Measurements from ENCODE around the gene SUV39H2. TPM values are rescaled to one million over a fixed set of nuclear protein-coding genes. Genes with fewer than 3 reads are reported as not detected.

Gene SUV39H2
- total RNA-seq, 1 experiment from 2014 or later: 21.9 TPM

GRCh38 chr10:14889318-14889717, 10.7 kb downstream of the SUV39H2 start:
- ChIA-PET POLR2A (no interaction called here), CTCF (no interaction called here)
- TF ChIP-seq POLR2AphosphoS5 (IDR thresholded peaks at IDR 0.05; ENCODE audit: low read depth, low read length): no peak
- peak; percentile 31; the same call in 1 of the 2 replicates for TF ChIP-seq CTCF (IDR thresholded peaks at IDR 0.05)
- no peak for TF ChIP-seq REST (IDR thresholded peaks at IDR 0.05; ENCODE audit: insufficient read depth in 1 of 2, low read depth in 2 of 2, low read length in 1 of 2)
- TF ChIP-seq SIN3A (IDR thresholded peaks at IDR 0.05; ENCODE audit: borderline replicate concordance, insufficient read depth, low read depth, low read length): no peak
- H3K27me3 ChIP-seq (ENCODE audit: control insufficient read depth, insufficient read depth, low read length): no peaks in the 10 kb centered on the region
- no peaks in the 10 kb centered on the region for H3K4me1 ChIP-seq (ENCODE audit: control insufficient read depth, insufficient read depth, low read length)
- no peak overlapping the region for H3K4me3 ChIP-seq (ENCODE audit: low read depth in 2 of 2, low read length in 2 of 2)
- H3K36me3 ChIP-seq (ENCODE audit: control insufficient read depth, insufficient read depth, low read length): no peaks in the 10 kb centered on the region
- no TSS peak for BruUV-seq (replicated peaks)
- intact Hi-C loops (cut with micrococcal nuclease; ENCODE audit: unreplicated experiment): no loop called here
- no peak overlapping the region for H3K27ac ChIP-seq (ENCODE audit: low read length)
- ATAC-seq (no peak), DNase-seq (ENCODE audit: low read depth, low spot score) (no peak)
- in situ Hi-C loops (cut with HindIII; ENCODE audit: low pct_unique_long_range_greater_than_20kb, low sequenced_read_pairs): no loop called here
- no peaks in the 10 kb centered on the region for H3K9me3 ChIP-seq (ENCODE audit: control insufficient read depth, insufficient read depth, low read depth, low read length)

GRCh38 chr10:14891151-14891550, 12.5 kb downstream of the SUV39H2 start:
- H3K4me3 ChIP-seq (ENCODE audit: low read depth in 2 of 2, low read length in 2 of 2): no peak overlapping the region
- H3K36me3 ChIP-seq (ENCODE audit: control insufficient read depth, insufficient read depth, low read length): no peaks in the 10 kb centered on the region
- ChIA-PET CTCF (no interaction called here), POLR2A (no interaction called here)
- H3K27ac ChIP-seq (ENCODE audit: low read length): no peak overlapping the region
- H3K9me3 ChIP-seq (ENCODE audit: control insufficient read depth, insufficient read depth, low read depth, low read length): no peaks in the 10 kb centered on the region
- no peaks in the 10 kb centered on the region for H3K4me1 ChIP-seq (ENCODE audit: control insufficient read depth, insufficient read depth, low read length)
- no TSS peak for BruUV-seq (replicated peaks)
- in situ Hi-C loops (cut with HindIII; ENCODE audit: low pct_unique_long_range_greater_than_20kb, low sequenced_read_pairs) (no loop called here), intact Hi-C loops (cut with micrococcal nuclease; ENCODE audit: unreplicated experiment) (no loop called here)
- DNase-seq (ENCODE audit: low read depth, low spot score): no peak
- H3K27me3 ChIP-seq (ENCODE audit: control insufficient read depth, insufficient read depth, low read length): no peaks in the 10 kb centered on the region
- TF ChIP-seq POLR2AphosphoS5 (IDR thresholded peaks at IDR 0.05; ENCODE audit: low read depth, low read length) (no peak), CTCF (IDR thresholded peaks at IDR 0.05) (no peak), SIN3A (IDR thresholded peaks at IDR 0.05; ENCODE audit: borderline replicate concordance, insufficient read depth, low read depth, low read length) (no peak), REST (IDR thresholded peaks at IDR 0.05; ENCODE audit: insufficient read depth in 1 of 2, low read depth in 2 of 2, low read length in 1 of 2) (no peak), TCF7L2 (IDR thresholded peaks at IDR 0.05; ENCODE audit: low read depth, low read length) (no peak)
- ATAC-seq: no peak

All from Panc1 (cell line).